ENCODE results near the gene C12orf60. TPM values are rescaled to one million over a fixed set of nuclear protein-coding genes. Genes with fewer than 3 reads are reported as not detected.

C12orf60 gene
- total RNA-seq, 4 donors from 2014 or later: 0.31 to 0.83 TPM; not detected in 2

DNA sequence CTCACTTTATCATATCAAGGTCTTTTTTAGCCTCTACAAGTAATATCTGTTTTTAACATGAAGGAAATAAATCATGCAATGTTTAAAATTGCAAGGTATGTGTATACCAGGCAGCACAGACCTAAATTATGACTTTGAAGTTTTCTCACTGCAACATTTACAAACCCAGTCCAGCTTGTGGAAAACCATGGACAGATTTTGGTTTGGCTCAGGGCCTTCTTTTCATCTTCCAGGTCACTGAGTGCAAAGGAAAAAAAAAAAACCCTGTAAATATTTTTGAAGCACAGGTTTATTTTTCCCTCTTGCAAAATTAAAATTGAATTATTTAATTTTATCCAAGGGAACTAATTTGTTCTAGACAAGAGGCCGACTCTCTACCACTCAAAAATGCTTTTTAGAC is 68.4 kb downstream of the C12orf60 start:
- DNase-seq (ENCODE audit: low spot score in 2 of 2): no peak
- no peak overlapping the region for H3K4me3 ChIP-seq
- TF ChIP-seq, protein P1, sequence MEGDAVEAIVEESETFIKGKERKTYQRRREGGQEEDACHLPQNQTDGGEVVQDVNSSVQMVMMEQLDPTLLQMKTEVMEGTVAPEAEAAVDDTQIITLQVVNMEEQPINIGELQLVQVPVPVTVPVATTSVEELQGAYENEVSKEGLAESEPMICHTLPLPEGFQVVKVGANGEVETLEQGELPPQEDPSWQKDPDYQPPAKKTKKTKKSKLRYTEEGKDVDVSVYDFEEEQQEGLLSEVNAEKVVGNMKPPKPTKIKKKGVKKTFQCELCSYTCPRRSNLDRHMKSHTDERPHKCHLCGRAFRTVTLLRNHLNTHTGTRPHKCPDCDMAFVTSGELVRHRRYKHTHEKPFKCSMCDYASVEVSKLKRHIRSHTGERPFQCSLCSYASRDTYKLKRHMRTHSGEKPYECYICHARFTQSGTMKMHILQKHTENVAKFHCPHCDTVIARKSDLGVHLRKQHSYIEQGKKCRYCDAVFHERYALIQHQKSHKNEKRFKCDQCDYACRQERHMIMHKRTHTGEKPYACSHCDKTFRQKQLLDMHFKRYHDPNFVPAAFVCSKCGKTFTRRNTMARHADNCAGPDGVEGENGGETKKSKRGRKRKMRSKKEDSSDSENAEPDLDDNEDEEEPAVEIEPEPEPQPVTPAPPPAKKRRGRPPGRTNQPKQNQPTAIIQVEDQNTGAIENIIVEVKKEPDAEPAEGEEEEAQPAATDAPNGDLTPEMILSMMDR (IDR thresholded peaks at IDR 0.05): no peak
- no peak for TF ChIP-seq EP300 (IDR thresholded peaks at IDR 0.05)
- no peak for TF ChIP-seq POLR2AphosphoS5 (IDR thresholded peaks at IDR 0.05)
- no peak for TF ChIP-seq POLR2A (IDR thresholded peaks at IDR 0.05)
- H3K9me3 ChIP-seq: no peaks in the 10 kb centered on the region
- no peaks in the 10 kb centered on the region for H3K4me1 ChIP-seq
- no peak overlapping the region for H3K27ac ChIP-seq
- 93% methylated on average over 1 of the region's 1 CpG for WGBS
- no peaks in the 10 kb centered on the region for H3K36me3 ChIP-seq
- H3K27me3 ChIP-seq: no peaks in the 10 kb centered on the region

GRCh38 chr12:14873440-14874185 is 70.1 kb downstream of the C12orf60 start:
- no peaks in the 10 kb centered on the region for H3K4me1 ChIP-seq
- no peak overlapping the region for H3K27ac ChIP-seq
- TF ChIP-seq POLR2AphosphoS5 (IDR thresholded peaks at IDR 0.05): no peak
- TF ChIP-seq, protein P1 (IDR thresholded peaks at IDR 0.05): no peak
- TF ChIP-seq EP300 (IDR thresholded peaks at IDR 0.05): no peak
- TF ChIP-seq POLR2A (IDR thresholded peaks at IDR 0.05): no peak
- H3K4me3 ChIP-seq: no peak overlapping the region
- H3K9me3 ChIP-seq: no peaks in the 10 kb centered on the region
- WGBS: 70% methylated on average over 1 of the region's 1 CpG
- no peaks in the 10 kb centered on the region for H3K27me3 ChIP-seq
- no peak for DNase-seq (ENCODE audit: low spot score in 2 of 2)
- no peaks in the 10 kb centered on the region for H3K36me3 ChIP-seq

Other genes starting within 250 kb of the C12orf60 start
- gene PLBD1, start 235.8 kb upstream of the C12orf60 start, total RNA-seq: 10 to 100 TPM; 10.6 to 22.0 (median 18.1) TPM
- gene GUCY2C, start 107.1 kb upstream of the C12orf60 start, total RNA-seq: under 1 TPM in 2 of 4 donors, not detected in 2; 0.11 to 0.47 TPM
- 10 to 100 TPM; 16.7 to 24.4 (median 19.7) TPM for gene WBP11, start 192 bp upstream of the C12orf60 start, total RNA-seq
- not detected for gene SMCO3, start 10.5 kb downstream of the C12orf60 start, total RNA-seq
- 1 to 10 TPM in 1 of 4 donors, under 1 TPM in 2, not detected in 1; 0.17 to 1.3 (median 0.42) TPM for gene ART4, start 39.9 kb downstream of the C12orf60 start, total RNA-seq
- gene MGP, start 82.2 kb downstream of the C12orf60 start, total RNA-seq: 100 to 1,000 TPM in 1 of 4 donors, 10 to 100 TPM in 3; 43.5 to 135 (median 58.3) TPM
- 1 to 10 TPM in 1 of 4 donors, under 1 TPM in 2, not detected in 1; 0.21 to 2.5 (median 0.91) TPM for gene ERP27, start 134.9 kb downstream of the C12orf60 start, total RNA-seq
- 100 to 1,000 TPM in 1 of 4 donors, 10 to 100 TPM in 3; 74.7 to 109 (median 85.4) TPM for gene ARHGDIB, start 157.9 kb downstream of the C12orf60 start, total RNA-seq
- gene PDE6H, start 169.4 kb downstream of the C12orf60 start, total RNA-seq: not detected

Measured in suprapubic skin (tissue), 4 donors.